Endothelial cell of umbilical vein (primary cell): ENCODE results near the gene FBXO7. TPM values are rescaled to one million over a fixed set of nuclear protein-coding genes. Genes with fewer than 3 reads are reported as not detected.

ENCODE experiments used
- BruUV-seq: library from RNA; stranded (reverse); fragments of 400-500 nt; replicated peaks from 2 replicates; lab custom pipeline; 2021; lab: Mats Ljungman, UMichigan
- CTCF ChIA-PET: fragments of 300-600, 350-600 bp; sonication (Branson Sonifier 250); formaldehyde crosslinking; loops from one replicate; lab custom pipeline; 2021; ENCODE audit warnings: antibody characterized with exemption, inconsistent platforms; lab: Charles Lee
- POLR2A ChIA-PET: fragments of 300-600, 350-600 bp; sonication (Branson Sonifier 250); formaldehyde crosslinking; loops from one replicate; lab custom pipeline; 2021; ENCODE audit warnings: antibody characterized with exemption, inconsistent platforms; lab: Charles Lee
- DNase-seq: peaks from one replicate; pipeline ENCODE4 v3.0.0-alpha.2; 2011; ENCODE audit warnings: low read depth, low spot score
- FAIRE-seq: peaks from 2 replicates; lab custom pipeline; 2011; peaks lifted over from hg19 to GRCh38; lab: Jason Lieb, UNC
- H2AFZ ChIP-seq: 2 replicates; pipeline ENCODE4 v1.6.0; 2012; ENCODE audit warnings: low read depth, low read length, control low read depth, inconsistent platforms
- H3K27ac ChIP-seq: 2 replicates; pipeline ENCODE4 v1.5.1; 2011; ENCODE audit warnings: low read depth, mild to moderate bottlenecking, control low read depth, low read length, moderate library complexity; ENCODE audit not compliant: insufficient read depth
- H3K27me3 ChIP-seq, 2 experiments: 2 replicates each; pipeline versions ENCODE4 v1.6.0 to v1.6.1; 2011; ENCODE audit warnings: low read length in 2 of 2, mixed read lengths in 1 of 2; ENCODE audit not compliant: control insufficient read depth in 2 of 2, insufficient read depth in 2 of 2
- H3K36me3 ChIP-seq, 2 experiments: 2 replicates in 1 of 2; 3 replicates in 1 of 2; pipeline ENCODE4 v1.5.1; 2011; ENCODE audit warnings: low read length in 2 of 2, mild to moderate bottlenecking in 1 of 2, moderate library complexity in 1 of 2; ENCODE audit not compliant: control insufficient read depth in 2 of 2, insufficient read depth in 2 of 2; ENCODE audit errors: extremely low read depth in 1 of 2
- H3K4me1 ChIP-seq: 3 replicates; pipeline ENCODE4 v1.5.1; 2011; ENCODE audit warnings: mild to moderate bottlenecking, low read length; ENCODE audit not compliant: control insufficient read depth, insufficient read depth; ENCODE audit errors: extremely low read depth
- H3K4me2 ChIP-seq: 2 replicates; pipeline ENCODE4 v1.6.1; 2011; ENCODE audit warnings: low read length, control low read depth, mixed read lengths; ENCODE audit not compliant: insufficient read depth
- H3K4me3 ChIP-seq, 3 experiments: fragments of 200-600 bp in 1 of 3; sonication (generic), shearing (Covaris generic) in 1 of 3; replicated peaks in 1 of 3; 2 replicates each; pipeline ENCODE4 v1.5.1; 2011 to 2016; ENCODE audit warnings: control low read depth in 3 of 3, low read length in 3 of 3, mild to moderate bottlenecking in 2 of 3, inconsistent platforms in 1 of 3, low read depth in 1 of 3, moderate library complexity in 1 of 3; ENCODE audit not compliant: insufficient read depth in 1 of 3
- H3K79me2 ChIP-seq: 2 replicates; pipeline ENCODE4 v1.6.0; 2012; ENCODE audit warnings: low read length, inconsistent platforms; ENCODE audit not compliant: control insufficient read depth, insufficient read depth
- H3K9ac ChIP-seq: replicated peaks from 2 replicates; pipeline ENCODE3; 2011; ENCODE audit warnings: low read length, control low read depth; ENCODE audit not compliant: insufficient read depth; ENCODE audit errors: extremely low read depth
- H3K9me1 ChIP-seq: replicated peaks from 3 replicates; pipeline ENCODE4 v1.6.0; 2011; ENCODE audit warnings: mild to moderate bottlenecking, low read length; ENCODE audit not compliant: control insufficient read depth, insufficient read depth; ENCODE audit errors: extremely low read depth
- H3K9me3 ChIP-seq: replicated peaks from 2 replicates; pipeline ENCODE4 v1.5.1; 2012; ENCODE audit warnings: low read length, inconsistent platforms; ENCODE audit not compliant: control insufficient read depth, insufficient read depth
- H4K20me1 ChIP-seq: replicated peaks from 2 replicates; pipeline ENCODE3; 2011; ENCODE audit warnings: mild to moderate bottlenecking, low read length; ENCODE audit not compliant: control insufficient read depth, insufficient read depth; ENCODE audit errors: extremely low read depth
- FOS ChIP-seq: IDR thresholded peaks from 2 replicates; pipeline ENCODE4 v1.6.1; 2011; ENCODE audit warnings: mild to moderate bottlenecking, low read length, moderate library complexity, borderline replicate concordance; ENCODE audit not compliant: insufficient read depth
- GATA2 ChIP-seq: IDR thresholded peaks from 2 replicates; pipeline ENCODE4 v1.7.0; 2011; ENCODE audit warnings: low read depth, mild to moderate bottlenecking, moderate library complexity, mixed read lengths, low read length; ENCODE audit not compliant: insufficient read length, insufficient read depth
- JUN ChIP-seq: IDR thresholded peaks from 2 replicates; pipeline ENCODE4 v1.6.1; 2011; ENCODE audit warnings: borderline replicate concordance, low read depth; ENCODE audit not compliant: insufficient read length, insufficient read depth
- dilution Hi-C: fragments of 300-500 bp; cut with MboI; formaldehyde crosslinking; loops from one replicate; pipeline ENCODE4 v1.15.0; 2019; ENCODE audit warnings: low sequenced_read_pairs; ENCODE audit not compliant: extremely low pct_ligation_motif_present
- intact Hi-C: fragments of 100-400 bp; cut with micrococcal nuclease; formaldehyde crosslinking; loops from one replicate; pipeline ENCODE4 v1.10.0; 2022
- polyA plus RNA-seq, 4 experiments: library from polyadenylated mRNA; depleted of rRNA in 3 of 4; stranded (reverse) in 3 of 4; unstranded in 1 of 4; fragments of >200 nt; gene quantifications; 2 replicates each; pipeline versions ENCODE4 v1.2.1 to v1.2.3, GENCODE V29; 2011 to 2012; ENCODE audit warnings: missing spikeins in 1 of 4
- total RNA-seq: library from RNA; stranded (reverse); gene quantifications from 2 replicates; pipeline ENCODE4 v1.2.3, GENCODE V29; 2021
- TF ChIP-seq, protein P1 (sequence below), 2 donors: IDR thresholded peaks; 1 replicate in 1 of 2; 2 replicates in 1 of 2; pipeline ENCODE4 v1.5.1; 2011; ENCODE audit warnings: low read length in 2 of 2, mild to moderate bottlenecking in 2 of 2, moderate library complexity in 2 of 2, control low read depth in 1 of 2, inconsistent platforms in 1 of 2, low read depth in 1 of 2; ENCODE audit not compliant: insufficient read depth in 1 of 2; ENCODE audit errors: extremely low read depth in 1 of 2

FBXO7 gene
- total and polyA plus RNA-seq, 2 donors (not counting 3 experiments of a cell fraction or from before 2014, with no cell fraction given), result 81.1 to 112 TPM

DNA sequence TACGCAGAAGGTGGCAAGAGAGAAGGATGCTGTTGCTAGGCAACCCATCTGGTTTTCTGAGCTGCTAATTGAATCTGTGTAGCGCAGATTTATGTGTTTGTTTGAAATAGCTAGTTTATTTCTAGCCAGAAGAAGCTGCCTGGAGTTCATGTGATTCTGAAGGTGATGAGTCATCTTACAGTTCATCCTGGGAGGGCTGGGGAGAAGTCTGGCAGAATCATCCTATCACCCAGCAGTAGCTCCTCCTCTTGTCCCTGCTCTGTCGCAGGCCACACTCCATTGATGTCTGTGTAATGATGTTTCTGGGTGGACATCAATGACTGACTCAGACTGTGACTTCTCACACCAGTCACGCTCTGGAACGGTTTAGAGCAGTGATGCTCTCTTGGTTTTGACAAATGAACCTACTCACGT, 4.8 kb upstream of the FBXO7 start:
- H2AFZ ChIP-seq, result no peak overlapping the region
- no peaks in the 10 kb centered on the region for H3K9me1 ChIP-seq
- no peaks in the 10 kb centered on the region for H3K9me3 ChIP-seq
- H3K79me2 ChIP-seq, result peaks cover 4% of the 10 kb centered on the region
- ChIA-PET POLR2A (no interaction called here), CTCF (interaction anchor here (1.2 to 2.2 kb wide), 3 partner anchors 21 to 70 kb away, joined by 3 to 6 read pairs (median 5); partner anchors contain the start of gene RTCB)
- DNase-seq (no peak), FAIRE-seq (no peak)
- no peak overlapping the region for H3K4me3 ChIP-seq
- H3K36me3 ChIP-seq, result no peaks in the 10 kb centered on the region
- intact Hi-C loops, result no loop called here
- peaks cover 2 to 9% of the 10 kb centered on the region in 2 experiments for H3K27me3 ChIP-seq
- H3K27ac ChIP-seq, result no peak overlapping the region
- dilution Hi-C loops, result no loop called here
- no peak overlapping the region for H3K9ac ChIP-seq
- no peaks in the 10 kb centered on the region for H4K20me1 ChIP-seq
- TF ChIP-seq JUN (peak; percentile 33), FOS (no peak), GATA2 (no peak)
- TF ChIP-seq, protein P1, sequence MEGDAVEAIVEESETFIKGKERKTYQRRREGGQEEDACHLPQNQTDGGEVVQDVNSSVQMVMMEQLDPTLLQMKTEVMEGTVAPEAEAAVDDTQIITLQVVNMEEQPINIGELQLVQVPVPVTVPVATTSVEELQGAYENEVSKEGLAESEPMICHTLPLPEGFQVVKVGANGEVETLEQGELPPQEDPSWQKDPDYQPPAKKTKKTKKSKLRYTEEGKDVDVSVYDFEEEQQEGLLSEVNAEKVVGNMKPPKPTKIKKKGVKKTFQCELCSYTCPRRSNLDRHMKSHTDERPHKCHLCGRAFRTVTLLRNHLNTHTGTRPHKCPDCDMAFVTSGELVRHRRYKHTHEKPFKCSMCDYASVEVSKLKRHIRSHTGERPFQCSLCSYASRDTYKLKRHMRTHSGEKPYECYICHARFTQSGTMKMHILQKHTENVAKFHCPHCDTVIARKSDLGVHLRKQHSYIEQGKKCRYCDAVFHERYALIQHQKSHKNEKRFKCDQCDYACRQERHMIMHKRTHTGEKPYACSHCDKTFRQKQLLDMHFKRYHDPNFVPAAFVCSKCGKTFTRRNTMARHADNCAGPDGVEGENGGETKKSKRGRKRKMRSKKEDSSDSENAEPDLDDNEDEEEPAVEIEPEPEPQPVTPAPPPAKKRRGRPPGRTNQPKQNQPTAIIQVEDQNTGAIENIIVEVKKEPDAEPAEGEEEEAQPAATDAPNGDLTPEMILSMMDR (IDR thresholded peaks at IDR 0.05; ENCODE audit: extremely low read depth in 1 of 2, insufficient read depth in 1 of 2, low read depth in 1 of 2, low read length in 2 of 2), result no peak
- H3K4me2 ChIP-seq, result no peak overlapping the region
- peaks cover 9% of the 10 kb centered on the region for H3K4me1 ChIP-seq
- BruUV-seq, result no TSS peak
